GM20000 (cell line): ENCODE measurements around the gene SLC26A1.

Experiments
- DNase-seq: peaks from one replicate; pipeline ENCODE4 v3.0.0; 2012; ENCODE audit warnings: low spot score
- TF ChIP-seq, protein P1 (sequence below): IDR thresholded peaks from 2 replicates; pipeline ENCODE4 v1.5.1; 2012; ENCODE audit warnings: mild to moderate bottlenecking, control low read depth; ENCODE audit errors: extremely low read depth, missing control alignments

SLC26A1 gene

DNA sequence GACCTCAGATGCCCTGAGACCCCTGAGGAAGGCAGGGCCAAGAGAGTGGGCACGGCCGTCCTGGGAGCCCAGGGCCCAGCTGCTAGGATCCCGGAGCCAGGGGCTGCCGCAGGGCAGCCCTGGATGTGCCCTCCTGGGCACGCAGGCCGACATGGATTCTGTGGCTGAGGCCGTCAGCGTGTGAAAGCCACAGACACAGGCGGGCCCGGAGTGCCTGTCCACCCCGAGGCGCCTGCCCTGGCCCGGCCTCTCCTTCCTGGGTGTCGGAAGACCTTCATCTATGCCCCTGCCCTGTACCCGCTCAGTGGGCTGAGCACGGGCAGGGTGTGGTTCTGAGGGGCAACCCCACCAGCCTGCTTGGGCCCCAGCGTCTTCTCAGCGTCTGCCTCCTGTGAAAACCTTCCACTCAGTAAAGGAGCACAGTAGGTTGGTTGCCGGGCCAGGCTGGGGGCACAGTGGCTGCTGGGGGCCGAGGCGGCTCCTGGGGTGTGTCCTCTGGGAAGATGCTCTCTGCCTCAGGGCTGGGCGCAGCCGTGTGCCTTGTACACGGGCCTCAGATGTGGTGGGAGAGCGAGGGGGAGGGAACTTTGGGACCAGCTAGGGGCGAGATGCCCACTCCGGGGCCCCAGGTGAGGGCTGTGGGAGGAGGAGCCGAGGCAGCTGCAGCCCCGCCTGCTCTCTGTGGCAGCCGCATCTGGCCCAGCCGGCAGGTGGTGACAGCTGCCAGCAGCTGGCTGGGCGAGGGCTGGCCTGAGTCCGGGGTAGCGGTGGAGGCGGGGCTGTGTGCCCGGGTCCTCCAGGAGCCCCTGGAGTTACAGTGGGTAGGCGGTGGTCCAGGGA is 39.0 kb upstream of the SLC26A1 start:
- DNase-seq = no peak
- TF ChIP-seq, protein P1, sequence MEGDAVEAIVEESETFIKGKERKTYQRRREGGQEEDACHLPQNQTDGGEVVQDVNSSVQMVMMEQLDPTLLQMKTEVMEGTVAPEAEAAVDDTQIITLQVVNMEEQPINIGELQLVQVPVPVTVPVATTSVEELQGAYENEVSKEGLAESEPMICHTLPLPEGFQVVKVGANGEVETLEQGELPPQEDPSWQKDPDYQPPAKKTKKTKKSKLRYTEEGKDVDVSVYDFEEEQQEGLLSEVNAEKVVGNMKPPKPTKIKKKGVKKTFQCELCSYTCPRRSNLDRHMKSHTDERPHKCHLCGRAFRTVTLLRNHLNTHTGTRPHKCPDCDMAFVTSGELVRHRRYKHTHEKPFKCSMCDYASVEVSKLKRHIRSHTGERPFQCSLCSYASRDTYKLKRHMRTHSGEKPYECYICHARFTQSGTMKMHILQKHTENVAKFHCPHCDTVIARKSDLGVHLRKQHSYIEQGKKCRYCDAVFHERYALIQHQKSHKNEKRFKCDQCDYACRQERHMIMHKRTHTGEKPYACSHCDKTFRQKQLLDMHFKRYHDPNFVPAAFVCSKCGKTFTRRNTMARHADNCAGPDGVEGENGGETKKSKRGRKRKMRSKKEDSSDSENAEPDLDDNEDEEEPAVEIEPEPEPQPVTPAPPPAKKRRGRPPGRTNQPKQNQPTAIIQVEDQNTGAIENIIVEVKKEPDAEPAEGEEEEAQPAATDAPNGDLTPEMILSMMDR = no peak

DNA sequence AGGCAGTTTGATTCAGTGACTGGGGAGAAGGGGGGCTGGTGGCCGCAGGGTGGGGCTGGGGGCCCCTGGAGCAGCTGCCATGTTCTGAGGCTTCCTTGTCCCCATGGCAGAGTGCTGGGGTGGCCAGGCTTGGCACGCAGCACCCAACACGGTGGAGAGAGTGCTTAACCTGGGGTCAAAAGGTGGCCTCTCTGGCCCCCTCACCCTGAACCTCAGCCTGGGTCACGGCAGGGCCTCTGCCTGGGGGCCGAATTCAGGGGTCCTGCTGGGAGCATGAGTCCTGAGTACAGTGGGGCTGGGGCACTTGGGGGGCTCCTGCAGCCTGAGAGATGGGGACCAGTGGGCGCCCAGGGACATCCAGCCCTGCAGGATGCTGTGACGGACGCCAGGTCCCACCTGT is 38.1 kb upstream of the SLC26A1 start:
- no peak for DNase-seq
- TF ChIP-seq, protein P1 = no peak

DNA sequence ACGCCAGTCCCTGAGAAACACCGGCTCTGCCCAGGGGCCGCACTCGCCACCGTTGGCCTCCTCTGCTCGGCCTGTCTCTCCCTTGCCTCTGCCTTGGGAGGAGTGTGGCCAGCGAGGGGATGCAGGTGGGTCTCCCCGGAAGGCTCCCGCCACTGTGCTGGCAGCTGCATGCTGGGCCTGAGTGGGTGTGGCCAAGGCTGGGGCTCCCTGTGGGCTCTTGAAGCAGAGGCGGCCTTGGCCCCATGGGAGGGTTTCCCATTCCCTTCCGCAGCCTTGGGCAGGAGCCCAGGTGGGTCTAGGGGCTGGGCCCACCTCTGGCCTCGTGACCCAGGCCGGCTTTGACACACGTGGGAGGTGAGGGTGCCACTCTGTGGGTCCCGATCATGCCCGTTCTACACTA is 37.4 kb upstream of the SLC26A1 start:
- TF ChIP-seq, protein P1 = no peak
- no peak for DNase-seq

DNA sequence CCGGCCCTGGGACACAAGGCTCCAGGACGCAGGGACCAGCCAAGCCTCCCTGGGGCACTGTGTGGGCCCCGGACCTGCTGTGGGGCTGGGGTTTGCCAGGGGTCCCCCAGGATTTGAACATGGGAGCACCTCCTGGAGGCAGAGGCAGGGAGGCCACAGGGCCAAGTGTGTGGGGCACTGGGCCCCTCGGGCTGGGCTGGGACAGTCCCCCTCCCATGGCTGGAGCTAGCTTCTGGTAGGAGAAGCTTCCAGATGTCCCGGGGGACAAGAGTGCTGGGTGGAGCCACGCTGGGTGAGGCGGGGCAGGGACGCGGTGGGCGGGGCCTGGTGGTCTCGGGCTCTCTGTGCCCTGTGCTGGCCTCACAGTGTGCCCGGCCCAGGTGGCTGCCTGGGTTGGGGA is 36.8 kb upstream of the SLC26A1 start:
- TF ChIP-seq, protein P1 = no peak
- DNase-seq = no peak

DNA sequence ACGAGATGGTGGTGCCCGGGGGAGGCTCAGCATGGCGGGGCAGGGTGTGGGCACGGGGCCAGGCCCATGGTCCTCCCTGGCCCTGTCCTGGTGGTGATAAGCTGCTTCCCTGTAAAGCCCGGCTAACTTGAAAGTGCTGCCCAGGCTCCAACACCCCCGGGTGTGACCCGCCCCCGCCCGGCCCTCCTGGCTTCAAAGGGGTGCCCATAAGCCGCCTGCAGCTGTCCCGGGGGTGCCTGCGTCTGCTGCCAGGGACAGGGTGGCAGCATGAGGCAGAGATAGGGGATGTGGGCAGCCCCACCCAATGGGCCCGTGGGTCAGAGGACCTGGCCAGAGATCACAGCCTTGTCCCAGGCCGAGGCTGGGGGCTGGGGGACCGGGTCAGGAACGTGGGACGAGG is 36.3 kb upstream of the SLC26A1 start:
- TF ChIP-seq, protein P1 = no peak
- DNase-seq = no peak

DNA sequence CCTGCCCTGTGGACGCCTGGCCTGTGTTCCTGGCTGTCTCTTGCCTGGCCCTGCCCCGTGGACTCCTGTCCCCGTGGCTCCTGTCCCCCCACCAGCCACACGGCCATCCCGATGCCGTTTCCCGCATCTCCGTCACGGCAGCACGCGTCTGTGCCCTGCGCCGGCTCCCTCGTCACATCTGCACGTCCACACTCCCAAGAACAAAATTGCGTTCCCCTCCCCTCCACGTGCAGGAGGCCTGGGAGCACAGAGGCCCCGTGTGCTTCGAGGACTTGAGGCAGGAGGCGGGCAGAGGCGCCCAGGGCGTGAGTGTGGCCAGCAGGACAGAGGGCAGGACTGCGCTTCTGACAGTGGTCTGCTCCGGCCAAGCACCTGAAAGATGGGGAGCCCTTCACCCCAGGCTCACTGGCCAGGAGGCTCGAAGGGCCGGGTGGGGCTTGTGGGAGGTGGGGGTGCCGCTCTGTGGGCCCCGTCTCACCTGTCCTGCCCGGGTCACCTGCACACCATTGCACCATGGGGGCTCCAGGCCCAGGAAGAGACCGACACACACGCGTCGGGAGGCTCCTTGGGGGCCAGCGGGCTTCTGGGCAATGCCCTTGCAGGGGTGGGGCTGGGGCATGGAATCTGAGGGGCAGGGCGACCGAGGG is 35.5 kb upstream of the SLC26A1 start:
- TF ChIP-seq, protein P1 = no peak

DNA sequence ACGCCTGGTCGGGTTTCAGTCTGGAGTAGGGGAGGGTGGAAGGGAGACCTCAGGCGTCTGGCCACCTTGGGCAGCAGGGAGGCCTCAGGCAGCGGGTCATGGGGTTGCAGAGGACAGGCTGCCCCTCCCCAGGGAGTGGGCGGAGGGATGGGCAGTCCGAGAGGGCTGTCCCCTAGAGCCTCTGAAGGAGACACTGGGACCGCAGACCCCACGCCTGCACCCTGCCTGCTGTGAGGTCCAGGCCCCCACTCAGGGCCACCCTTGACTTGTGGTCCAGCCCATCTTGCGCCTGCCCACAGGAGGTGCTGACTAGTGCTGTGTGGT is 34.7 kb upstream of the SLC26A1 start:
- TF ChIP-seq, protein P1 = no peak
- DNase-seq = no peak

More for the DNA sequence above, 35.5 kb upstream of the SLC26A1 start:
- DNase-seq = no peak
